MV-4-11 (cell line): ENCODE data around the gene ADGRL3.

Source experiments
- DNase-seq: peaks from one replicate; lab custom pipeline; 2025; lab: John Stamatoyannopoulos, UW

ADGRL3 gene

DNA sequence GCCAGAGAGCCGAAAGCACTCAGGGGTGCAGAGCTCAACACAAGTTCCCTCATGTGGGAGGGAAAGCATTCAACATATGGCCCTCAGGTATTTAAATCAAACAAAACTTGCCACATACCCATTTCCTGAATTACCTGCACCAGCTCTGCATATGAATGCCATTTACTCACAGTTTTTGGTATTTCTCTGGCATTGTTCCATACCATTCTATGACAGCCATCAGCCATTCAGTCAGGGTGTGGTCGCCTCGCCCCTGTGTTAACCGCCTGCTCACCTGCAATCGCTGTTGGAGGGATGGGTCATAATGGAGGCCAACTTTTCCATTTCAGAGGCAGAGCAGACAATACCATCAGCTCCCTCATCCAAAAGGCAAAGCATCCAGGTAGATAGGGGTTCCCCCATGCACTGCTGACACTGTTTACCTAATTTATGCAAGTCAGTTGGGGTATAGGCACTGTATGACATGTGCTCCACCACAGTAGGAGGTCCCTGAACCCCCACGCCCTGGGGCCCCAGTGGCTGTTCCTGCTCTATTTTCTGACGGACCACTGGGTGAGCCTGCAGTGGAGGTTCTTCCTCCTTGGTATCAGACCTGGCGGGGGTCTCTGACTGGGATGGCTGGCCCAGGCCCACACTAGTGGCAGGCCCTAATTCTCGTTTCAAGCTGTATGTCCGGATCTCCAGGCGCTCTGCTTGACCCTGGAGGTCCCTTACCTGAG is 227.1 kb downstream of the ADGRL3 start:
- DNase-seq, result no peak

DNA sequence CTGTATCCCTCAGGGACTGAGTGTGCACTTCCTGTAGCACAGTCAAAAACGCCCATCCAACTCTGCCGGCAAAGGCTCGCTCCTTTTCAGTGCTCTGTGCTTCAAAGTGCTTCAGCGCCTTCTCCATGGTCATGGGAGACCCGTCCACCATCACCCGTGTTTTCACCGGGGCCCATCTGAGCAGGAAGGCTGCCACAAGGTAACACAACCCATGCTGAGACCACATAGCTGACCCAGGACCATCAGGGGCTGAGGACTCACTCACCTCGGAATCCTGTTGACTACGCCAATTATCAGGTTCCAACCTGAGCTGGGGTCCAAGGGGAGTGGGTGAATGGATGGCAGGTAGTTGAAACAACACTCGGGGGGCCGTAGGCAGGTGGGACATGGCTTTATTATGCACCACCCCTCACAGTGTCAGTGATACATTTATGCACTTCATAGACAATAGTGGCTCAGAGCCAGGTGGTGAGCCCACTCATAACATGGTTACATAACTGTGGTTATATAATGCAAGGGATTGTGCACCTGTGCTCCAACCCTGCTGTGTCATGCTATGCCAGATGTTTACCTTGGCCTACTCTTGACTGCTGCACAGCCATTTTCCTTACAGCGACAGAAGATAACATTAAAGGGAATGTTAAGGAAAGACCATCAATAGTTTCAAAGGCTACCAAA is 227.8 kb downstream of the ADGRL3 start:
- DNase-seq, result no peak

DNA sequence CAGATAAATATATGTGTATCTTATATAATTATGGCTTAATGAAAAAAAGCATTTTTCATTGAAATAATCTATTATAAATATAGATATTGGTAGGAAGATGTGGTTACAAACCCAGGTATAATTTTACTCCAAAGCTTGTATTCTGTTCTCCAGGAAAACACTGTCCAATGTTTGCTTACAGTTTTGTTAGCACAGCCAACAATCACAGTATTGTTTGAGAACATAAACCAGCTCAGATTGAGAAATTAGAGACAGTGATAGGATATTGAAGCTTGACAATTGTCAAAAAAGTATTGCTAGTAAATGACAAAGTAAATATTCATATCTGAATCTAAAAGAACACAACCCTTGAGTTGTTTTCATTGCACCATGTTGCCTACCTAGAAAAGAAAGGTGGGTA is 228.8 kb downstream of the ADGRL3 start:
- DNase-seq, result no peak

DNA sequence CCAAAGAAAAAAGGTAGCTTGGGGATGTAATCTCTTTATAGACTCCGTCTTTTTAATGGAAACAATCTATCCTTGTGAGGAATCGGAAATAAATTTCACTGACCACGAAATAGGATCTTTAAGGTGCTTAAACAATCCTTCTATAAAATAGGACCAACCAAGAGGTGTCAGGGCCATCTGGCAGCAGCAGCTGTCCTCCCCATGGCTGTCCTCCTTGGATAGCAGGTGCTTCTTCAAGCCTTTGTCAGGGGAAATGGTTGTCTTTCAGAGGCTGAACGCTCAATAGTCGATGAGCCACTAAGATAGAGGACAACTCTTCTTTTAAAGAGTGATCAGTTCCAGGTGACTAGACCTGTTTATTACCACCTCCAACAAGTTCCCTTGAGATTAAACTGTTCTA is 231.0 kb downstream of the ADGRL3 start:
- DNase-seq, result no peak

DNA sequence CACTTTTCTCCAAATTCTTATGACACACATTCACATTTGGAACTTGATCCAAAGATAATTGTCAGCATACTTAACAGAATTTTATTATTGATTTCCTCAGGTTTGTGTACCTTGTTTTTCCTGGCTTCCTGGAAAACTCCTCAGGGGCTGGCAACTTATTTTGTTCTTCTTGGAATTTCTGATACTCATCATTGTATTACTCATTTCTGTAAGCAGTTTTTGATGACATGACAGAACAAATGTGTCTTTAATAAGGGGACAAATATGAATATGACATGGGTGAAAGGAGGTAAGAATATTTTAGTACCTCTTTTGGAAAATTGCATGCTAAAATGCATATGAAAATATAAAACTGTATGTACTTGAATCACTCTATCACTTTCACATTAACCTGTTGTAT is 237.8 kb downstream of the ADGRL3 start:
- no peak for DNase-seq

DNA sequence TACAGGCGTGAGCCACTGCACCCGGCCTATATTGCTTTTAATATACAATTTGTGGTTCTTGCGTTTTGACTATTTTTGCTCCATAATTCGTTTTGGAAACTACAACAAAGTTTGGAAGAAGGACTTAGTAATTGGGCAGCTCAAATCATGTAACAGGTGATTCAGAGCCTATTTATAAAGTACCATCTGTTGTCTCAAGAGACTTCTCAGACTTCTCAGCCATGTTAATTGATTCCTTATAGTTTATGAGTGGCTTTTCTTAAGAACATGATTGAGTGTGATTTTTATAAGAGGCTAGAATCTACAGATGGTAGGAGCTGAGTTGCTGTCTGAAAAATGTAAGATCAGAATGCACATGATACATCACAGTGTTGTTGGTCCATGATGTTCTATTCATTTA is 240.2 kb downstream of the ADGRL3 start:
- no peak for DNase-seq

DNA sequence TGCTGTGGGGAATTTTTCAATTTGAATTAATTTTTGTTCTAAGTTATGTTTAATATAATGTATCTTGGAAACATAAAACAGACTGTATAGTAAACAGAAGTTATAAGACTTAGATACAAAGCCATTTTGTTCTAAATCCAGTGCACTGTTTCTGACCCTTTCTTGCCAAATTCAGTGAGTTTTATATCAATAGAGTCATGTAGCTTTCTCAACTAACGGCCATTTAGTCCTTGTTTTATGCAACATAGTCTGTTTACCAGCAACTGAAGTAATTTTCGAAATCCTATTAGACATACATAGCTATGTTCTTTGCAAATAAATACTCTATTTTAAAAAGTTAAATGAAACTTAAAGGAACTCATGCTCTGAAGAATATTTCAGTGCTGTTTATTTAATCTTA is 242.8 kb downstream of the ADGRL3 start:
- DNase-seq, result no peak

DNA sequence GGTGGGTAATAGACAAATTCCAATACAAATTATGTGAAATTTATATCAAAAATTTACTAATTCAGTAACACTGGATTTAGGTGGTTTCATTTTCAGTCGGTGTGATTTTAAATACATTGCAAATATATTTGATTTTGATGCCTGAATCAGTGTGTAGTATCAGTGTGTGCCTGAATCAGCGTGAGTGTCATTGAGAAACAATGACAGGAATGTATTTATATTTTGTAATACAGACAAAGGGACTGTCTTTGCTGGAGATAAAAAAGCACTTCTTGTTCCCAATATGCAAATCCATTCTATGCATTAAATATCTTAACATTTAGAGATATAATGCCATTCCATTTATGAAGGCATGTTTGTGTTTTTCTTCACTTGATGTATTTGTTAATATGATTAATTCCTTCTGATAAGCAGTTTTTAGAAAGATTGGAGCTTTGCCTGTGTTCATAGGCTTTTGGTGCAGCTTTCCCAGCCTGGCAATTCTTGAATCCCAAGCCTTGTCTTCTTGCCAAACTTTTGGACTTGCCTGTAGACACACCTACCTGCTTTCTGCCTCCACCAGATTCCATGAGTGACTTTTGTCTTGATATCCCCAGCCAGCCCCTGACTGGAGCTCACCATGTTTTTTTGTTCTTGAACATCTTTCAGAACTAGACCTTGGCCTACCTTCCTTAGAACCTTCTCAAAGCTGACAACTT is 243.8 kb downstream of the ADGRL3 start:
- no peak for DNase-seq

DNA sequence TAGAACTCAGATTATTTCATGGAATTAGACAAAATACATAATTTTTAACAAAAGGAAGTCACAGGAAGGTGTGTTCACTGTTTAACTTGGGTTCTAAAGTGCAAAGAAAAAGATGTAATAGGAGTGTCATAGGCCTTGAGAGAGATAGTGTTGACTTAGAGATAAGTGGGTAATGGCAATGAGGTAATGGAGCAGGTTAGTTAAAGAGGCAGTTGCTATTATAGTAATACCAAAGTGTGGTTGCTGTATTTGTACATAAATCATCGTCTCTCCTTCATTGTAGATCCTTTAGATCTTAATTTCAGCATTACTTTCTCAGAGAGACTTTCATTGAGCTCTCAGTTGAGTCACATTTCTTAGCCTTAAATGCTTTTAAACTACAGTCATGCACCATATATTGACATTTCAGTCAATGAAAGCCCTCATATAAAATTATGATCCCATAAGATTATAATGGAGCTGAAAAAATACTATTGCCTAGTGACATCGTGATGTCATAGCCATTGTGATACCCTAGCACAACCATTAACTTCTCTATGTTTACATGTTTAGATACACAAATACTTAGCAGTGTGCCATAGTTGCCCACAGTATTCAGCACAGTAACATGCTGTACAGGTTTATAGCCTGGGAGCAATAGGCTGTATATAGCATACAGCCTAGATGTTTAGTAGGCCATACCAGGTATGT is 245.4 kb downstream of the ADGRL3 start:
- no peak for DNase-seq

DNA sequence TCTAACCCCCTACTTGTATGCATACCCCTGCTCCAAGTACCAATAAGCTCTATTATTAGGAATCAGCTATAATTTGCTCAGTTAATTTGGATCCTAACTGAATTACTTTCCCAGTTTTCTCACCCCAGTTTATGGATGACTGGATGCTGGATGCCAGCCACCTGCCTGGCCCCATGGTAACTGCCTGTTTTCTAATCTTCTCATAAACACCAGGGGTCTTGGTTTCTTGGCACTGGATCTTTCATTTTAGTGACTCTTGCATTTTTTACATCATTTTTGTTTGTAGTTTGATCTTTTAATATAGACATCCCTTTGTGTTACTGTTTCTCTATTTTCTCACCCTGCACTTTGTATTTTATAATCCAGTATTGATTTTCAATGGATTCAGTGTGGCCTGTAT is 246.8 kb downstream of the ADGRL3 start:
- DNase-seq, result no peak

DNA sequence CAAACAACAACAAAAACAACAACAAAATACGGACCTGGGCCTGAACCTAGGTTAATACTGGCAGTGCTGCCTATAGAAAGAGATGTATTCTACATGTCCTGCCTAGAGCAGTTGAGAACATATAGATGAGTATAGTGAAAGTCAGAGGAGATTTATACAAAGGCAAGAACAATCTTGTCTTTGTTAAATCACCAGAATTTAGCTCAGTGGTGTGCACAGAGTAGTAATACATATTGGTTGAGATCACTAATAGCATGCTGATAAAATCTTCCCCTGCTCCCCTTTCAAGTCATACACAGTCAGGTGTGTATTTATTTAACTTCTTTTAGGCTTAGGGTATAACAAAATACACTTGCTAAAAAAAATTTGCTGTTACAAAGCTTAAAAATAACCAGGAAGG is 247.8 kb downstream of the ADGRL3 start:
- DNase-seq, result no peak

DNA sequence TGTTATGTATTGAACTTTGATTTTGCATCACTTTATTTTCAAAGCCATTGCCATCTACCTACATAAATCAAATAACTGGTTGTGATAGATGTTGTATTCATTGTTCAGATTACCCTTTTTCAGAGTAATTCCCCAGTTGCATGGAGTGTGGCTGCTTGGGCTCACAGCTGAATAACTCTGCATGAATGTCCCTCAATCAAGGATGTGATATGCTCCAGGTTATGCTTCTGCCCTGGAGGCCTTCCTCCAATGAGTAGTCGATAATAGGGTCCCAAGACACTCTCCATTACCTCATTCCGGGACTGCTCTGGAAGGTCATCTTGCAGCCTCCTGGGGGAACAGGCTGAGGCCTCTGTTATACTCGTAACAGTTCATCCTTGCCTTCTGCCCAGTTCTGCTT is 251.8 kb downstream of the ADGRL3 start:
- peak; percentile 43 for DNase-seq

DNA sequence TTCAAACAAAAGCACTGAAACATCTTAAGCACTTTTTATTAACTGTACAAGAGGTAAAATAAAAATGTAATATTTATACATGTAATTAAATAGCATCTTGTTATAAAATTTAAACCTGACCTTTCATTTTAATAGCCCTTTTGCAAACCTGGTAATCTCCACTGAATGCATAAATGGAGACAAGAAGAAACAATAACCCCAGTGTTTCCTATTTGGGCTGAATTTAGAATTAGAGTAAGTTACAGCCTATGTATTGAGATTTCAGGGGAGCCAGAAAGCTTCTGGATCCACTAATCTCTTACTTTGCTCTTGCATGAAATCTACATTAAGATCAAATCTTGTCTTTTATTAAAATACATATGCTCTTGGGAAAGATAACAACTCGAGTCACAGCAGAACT is 261.8 kb downstream of the ADGRL3 start:
- no peak for DNase-seq

DNA sequence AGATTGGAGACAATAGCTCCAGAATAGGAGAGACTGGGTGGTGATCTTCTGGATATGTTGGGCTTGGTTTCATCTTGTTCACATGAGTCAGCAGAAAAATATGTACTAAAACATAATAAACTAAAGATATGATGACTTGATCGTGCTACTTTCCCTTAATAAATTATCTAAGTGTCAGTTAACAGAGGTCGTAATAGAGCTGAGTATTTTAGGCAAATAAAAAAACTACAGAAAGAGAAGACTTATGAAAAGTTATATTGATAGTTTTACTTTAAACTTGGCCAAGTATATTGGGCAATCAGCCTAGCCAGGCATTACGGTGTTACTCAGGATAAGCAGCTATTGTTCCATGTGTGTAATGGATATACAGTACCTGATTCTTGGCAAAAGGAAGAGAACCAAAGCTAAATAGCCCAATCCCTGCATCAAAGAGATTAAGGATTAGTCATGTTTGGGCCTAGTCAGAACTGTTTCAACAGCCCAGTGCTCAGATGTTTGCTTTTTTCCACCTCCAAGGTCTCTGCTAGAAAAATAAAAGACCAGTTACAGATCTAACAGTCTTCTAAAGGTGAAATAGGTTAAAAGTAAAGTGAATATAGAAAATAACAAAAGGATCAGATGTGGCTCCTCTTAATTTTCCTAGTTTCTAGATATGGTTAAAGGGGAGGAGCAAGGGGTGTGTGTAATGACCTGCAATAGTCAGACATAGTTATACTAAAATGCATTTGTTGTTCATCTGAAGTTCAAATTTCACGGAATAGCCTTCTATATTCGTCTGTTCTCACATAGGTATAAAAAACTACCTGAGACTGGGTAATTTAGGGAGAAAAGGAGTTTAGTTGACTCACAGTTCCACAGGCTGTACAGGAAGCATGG is 262.6 kb downstream of the ADGRL3 start:
- peak; percentile 29 for DNase-seq

DNA sequence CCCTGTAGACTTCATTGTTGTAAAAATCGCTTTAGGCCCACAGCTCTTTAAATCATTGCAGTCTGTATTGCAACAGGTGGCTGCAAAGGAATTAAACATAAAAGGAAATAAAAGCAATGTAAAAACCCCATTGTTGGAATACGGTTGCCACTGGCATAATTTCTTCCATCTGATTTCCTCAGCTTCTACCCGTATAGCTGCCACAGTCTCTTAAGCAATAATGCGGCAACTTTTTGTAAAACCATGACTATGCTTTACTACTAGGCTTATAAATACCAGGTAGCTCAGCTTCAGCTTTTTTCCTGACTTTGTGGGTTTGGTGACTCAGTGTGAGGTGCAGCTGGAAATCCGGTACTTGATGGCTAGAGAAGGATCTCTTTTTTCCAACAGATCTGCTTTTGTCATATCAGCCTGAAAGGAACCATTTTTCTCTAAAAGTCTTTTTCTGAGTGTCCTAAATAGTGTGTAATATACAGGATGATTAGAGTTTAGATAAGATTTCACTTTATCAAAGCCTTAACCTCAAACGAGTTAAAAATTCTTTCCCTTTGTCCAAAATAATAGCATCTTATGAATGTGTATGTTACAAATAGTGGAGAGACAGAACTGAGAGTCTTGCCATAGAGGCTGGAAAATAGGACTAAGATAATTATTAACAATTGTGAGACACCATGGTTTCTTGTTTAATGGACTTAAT is 268.0 kb downstream of the ADGRL3 start:
- peak; percentile 96 for DNase-seq

DNA sequence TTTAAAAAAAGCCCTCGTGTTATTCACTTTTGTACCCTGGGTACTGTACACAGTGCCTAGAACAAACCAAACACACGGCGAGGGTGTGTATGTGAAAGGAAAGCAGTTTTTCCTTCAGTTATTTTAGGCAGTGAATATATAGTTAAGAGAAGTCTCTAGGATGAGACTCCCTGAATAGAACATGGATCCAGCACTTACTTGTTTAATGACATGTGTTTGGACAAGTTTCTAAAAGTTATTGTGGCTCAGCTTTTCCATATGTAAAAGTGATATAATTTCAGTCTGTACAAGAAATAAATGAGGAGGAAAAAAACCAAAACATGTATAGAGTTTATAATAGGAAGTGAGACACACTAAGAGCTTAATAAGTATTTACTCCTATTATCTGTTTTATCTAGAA is 273.2 kb downstream of the ADGRL3 start:
- DNase-seq, result no peak

DNA sequence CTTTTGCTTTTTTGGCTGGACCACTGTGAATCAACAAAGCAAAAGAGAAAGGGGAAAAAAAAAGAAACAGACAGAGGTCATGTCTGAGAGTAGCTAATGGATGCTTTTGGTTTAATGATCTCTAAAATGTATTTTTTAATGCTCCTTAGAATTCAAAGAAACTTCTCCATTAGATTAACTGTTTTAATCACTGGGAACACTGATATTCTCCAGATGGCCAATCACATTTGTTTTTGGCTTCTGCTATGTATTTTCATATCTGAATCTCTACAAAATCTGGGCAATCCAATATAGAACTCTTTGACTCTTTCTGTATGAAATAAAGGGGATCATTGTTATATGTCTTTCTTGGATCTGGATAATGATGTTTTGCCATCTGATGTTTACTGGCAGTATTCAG is 278.2 kb downstream of the ADGRL3 start:
- DNase-seq, result no peak

DNA sequence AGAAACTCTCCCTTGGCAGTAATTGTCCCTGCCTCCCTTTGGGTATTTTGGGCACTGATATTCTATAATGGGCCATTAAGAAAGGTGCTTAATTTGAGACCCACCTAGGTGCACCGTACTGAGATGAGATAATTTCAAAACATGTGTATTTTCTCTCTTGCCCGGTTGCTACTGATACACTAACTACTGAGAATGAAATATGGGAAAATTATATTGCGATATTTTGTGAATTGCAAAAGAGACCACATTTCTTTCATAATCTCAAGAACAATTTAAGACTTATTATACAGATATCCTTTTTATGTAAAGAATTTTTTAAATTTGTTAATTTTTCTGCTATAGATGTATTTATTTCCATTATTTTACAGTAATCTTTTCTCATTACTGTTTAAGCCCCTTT is 284.9 kb downstream of the ADGRL3 start:
- peak; percentile 75 for DNase-seq

DNA sequence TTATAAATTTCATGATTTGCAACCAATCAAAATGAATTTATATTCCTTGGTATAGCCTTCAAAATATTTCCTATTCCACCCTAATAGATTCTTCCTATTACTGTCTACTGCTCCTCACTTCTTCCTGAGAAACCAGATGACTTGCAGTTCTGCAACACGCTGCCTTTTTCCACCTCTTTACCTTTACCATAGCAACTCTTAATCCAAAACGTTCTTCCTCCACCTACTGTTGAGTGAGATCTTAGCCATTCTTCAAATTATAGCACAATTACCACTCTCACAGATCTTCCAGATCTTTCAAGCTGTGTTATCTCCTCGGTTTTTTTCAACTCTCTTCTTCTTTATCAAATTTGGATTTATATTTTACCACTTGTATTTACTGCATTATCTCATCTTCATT is 289.8 kb downstream of the ADGRL3 start:
- DNase-seq, result no peak

DNA sequence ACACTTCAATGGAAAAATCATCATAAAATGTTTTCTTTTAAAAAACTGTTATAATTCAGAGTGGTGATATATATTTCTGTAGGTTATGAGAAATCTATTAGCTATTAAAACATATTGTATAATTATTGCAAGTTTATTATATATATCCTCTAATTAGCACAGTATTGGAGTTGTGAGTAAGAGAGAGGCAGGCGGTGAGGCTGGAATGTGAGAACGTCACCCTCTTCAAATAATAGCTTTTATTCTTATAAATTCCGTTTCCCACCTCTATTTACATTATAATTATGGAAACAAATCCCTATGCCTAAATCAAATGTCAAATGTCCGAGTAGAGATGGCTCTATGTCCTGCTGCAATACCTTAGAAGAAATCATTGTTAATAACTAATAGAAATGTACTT is 292.9 kb downstream of the ADGRL3 start:
- DNase-seq, result no peak

DNA sequence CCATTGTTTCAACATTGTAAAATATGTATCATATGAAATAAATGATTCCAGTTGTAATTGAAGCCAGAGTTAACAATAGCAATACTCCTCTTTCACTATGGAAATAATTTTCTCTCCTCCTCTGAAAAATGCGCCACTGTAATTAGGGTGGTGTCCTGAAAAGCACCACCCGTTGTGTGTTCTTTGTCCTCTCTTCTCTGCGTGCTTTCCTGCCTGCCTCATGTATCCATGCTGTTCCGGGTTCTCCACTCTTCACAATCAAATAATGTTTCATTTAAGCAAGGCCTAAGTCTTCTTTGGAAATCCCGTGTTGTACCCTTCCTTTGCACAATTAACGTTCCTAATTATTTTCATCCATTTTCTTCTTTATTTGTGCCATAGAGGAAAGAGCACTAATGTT is 293.3 kb downstream of the ADGRL3 start:
- no peak for DNase-seq
